Cardiac muscle cell (in vitro differentiated cells and primary cell): ENCODE data around the gene PHLDA1. TPM values are rescaled to one million over a fixed set of nuclear protein-coding genes. Genes with fewer than 3 reads are reported as not detected.
A peak's percentile ranks its signal among the peaks of the same experiment; 100 is the strongest.

Source experiments
- DNase-seq, 2 donors: peaks; one replicate each; pipeline versions ENCODE4 v3.0.0 to v3.0.0-alpha.2; 2010 to 2017; ENCODE audit warnings: low read depth in 1 of 2, low spot score in 1 of 2
- H3K27ac ChIP-seq: fragments of 200-600 bp; sonication (generic); 2 replicates; pipeline ENCODE4 v1.5.1; 2016
- H3K27me3 ChIP-seq: fragments of 200-600 bp; sonication (generic); 2 replicates; pipeline ENCODE4 v1.6.0; 2016; ENCODE audit warnings: control low read depth
- H3K36me3 ChIP-seq: fragments of 200-600 bp; sonication (generic); 2 replicates; pipeline ENCODE4 v1.5.1; 2016; ENCODE audit warnings: control low read depth
- H3K4me1 ChIP-seq: fragments of 200-600 bp; sonication (generic); 2 replicates; pipeline ENCODE4 v1.8.1; 2017; ENCODE audit warnings: low read depth, mild to moderate bottlenecking, mixed run types
- H3K4me3 ChIP-seq: fragments of 200-600 bp; sonication (generic); 2 replicates; pipeline ENCODE4 v1.5.1; 2016; ENCODE audit warnings: mild to moderate bottlenecking
- H3K9me3 ChIP-seq: fragments of 200-600 bp; sonication (generic); 2 replicates; pipeline ENCODE4 v1.5.1; 2017; ENCODE audit warnings: low read depth, mild to moderate bottlenecking, control low read depth
- polyA plus RNA-seq: library from polyadenylated mRNA; unstranded; fragments of >200 nt; fragmentation: Nextera tagmentation; extraction: Ambion mirVana; gene quantifications from 2 replicates; pipeline ENCODE4 v1.2.1, GENCODE V29; 2016
- total RNA-seq: library from RNA; depleted of rRNA; stranded (reverse); fragments of >200 nt; gene quantifications from 2 replicates; pipeline ENCODE4 v1.2.3, GENCODE V29; 2016
- TF ChIP-seq, protein P1 (sequence below): IDR thresholded peaks from 2 replicates; pipeline ENCODE4 v1.5.1; 2012; ENCODE audit warnings: low read depth, mild to moderate bottlenecking, low read length

PHLDA1 gene
- total RNA-seq (8.1 and 9.3 TPM in 2 replicates), polyA plus RNA-seq (5.8 TPM in 2 replicates)

DNA sequence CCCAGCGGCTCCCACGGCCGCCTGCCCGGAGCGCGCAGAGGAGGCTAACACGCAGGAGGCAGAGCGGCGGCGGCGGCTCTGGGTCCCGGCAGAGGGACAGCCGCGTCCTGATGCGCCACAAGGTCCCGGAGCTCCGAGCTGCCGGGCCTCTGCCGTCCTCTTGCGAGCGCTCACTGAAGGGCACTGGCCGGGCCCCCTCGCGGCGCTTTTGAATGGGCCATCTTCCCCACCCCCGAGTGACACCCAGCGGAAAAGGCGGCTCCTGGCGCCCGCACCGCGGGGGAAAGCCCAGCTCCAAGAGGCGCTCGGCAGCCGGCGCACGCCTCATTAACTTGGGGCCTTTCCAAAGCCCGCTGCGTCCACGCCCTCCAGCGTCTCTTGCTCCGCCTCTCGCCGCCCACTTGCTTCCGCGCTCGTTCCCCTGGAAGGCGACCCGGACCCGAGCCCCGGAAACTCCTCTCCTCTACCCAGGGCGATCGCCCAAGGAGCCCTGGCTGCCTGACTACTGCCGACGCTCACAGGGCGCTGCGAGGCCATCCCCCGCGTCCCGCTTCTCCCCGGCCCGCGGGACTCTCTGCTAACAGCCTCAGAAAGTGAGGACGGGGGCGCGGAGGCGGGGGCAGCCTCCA is at the start of gene PHLDA1:
Gene PHLDA1 (minus strand): TSS at position 363 of the 629 bp plus-strand sequence.
- no peaks in the 10 kb centered on the region for H3K27me3 ChIP-seq
- peak; percentile 95 to 99 for DNase-seq
- peak within 1 kb of the TSS; percentile 82 for H3K4me3 ChIP-seq
- no peaks in the 10 kb centered on the region for H3K9me3 ChIP-seq
- TF ChIP-seq, protein P1, sequence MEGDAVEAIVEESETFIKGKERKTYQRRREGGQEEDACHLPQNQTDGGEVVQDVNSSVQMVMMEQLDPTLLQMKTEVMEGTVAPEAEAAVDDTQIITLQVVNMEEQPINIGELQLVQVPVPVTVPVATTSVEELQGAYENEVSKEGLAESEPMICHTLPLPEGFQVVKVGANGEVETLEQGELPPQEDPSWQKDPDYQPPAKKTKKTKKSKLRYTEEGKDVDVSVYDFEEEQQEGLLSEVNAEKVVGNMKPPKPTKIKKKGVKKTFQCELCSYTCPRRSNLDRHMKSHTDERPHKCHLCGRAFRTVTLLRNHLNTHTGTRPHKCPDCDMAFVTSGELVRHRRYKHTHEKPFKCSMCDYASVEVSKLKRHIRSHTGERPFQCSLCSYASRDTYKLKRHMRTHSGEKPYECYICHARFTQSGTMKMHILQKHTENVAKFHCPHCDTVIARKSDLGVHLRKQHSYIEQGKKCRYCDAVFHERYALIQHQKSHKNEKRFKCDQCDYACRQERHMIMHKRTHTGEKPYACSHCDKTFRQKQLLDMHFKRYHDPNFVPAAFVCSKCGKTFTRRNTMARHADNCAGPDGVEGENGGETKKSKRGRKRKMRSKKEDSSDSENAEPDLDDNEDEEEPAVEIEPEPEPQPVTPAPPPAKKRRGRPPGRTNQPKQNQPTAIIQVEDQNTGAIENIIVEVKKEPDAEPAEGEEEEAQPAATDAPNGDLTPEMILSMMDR: peak; percentile 55
- no peaks in the 10 kb centered on the region for H3K36me3 ChIP-seq
- peak within 1 kb of the TSS; percentile 92 for H3K27ac ChIP-seq
- H3K4me1 ChIP-seq: peaks cover 34% of the 10 kb centered on the region

DNA sequence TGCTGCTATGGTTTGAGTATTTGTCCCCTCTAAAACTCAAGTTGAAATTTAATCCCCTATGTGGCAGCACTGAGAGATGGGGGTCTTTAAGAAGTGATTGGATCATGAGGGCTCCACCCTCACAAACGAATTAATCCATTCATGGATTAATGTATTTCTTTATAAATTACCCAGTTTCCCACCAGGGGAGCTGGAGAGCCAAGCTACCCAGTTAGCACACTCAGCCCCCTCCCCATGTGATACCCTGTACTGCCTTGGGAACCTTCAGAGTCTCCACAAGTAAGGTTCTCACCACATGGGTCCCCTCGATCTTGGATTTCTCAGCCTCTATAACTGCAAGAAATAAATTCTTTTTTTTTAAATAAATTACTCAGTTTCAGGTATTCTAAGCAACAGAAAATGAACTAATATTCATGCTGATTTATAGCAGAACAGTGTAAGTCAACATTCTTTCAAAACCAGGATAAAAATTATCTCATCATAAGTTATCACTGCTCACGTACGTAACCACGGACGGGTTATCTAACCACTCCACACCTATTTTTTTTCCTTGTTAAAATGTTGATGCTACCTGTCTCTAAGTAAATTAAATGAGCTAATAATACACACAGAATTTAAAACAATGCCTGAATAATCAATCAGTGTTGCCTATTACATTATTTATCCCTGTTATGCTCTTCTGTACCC is 49.3 kb upstream of the PHLDA1 start:
- no peak overlapping the region for H3K4me3 ChIP-seq
- DNase-seq: peak in 1 of 2 donors; percentile 30

DNA sequence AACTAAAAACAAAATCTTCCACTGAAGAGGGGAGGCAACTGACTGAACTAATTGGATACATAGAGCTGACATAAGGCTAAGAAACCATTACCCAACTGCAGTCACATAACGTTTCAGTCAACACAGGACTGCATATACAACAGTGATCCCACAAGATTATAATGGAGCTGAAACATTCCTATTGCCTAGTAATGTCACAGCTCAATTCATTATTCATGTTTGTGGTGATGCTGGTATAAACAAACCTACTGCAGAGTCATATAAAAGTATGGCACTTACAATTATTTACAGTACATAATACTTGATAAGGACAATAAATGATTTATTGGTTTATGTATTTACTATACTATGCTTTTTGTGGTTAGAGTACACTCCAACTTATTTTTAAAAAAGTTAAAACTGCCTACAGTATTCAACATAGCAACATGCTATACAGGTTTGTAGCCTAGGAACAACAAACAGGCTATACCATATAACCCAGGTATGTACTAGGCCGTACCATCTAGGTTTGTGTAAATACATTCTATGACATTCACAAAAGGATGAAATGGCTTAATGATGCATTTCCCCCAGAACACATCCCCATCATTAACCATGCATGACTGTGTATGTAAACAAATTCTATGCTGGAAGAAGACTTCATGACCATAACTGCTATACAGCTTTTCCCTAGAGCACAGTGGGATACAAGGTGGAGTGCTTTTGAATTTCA is 48.6 kb upstream of the PHLDA1 start:
- TF ChIP-seq, protein P1: no peak
- H3K9me3 ChIP-seq: no peaks in the 10 kb centered on the region
- H3K4me3 ChIP-seq: no peak overlapping the region
- H3K4me1 ChIP-seq: peaks cover 29% of the 10 kb centered on the region
- no peaks in the 10 kb centered on the region for H3K36me3 ChIP-seq
- DNase-seq: no peak
- no peaks in the 10 kb centered on the region for H3K27me3 ChIP-seq
- H3K27ac ChIP-seq: peak overlapping the region; percentile 44

More for the DNA sequence above, 49.3 kb upstream of the PHLDA1 start:
- TF ChIP-seq, protein P1: no peak
- no peaks in the 10 kb centered on the region for H3K27me3 ChIP-seq
- H3K36me3 ChIP-seq: no peaks in the 10 kb centered on the region
- no peaks in the 10 kb centered on the region for H3K9me3 ChIP-seq
- peaks cover 28% of the 10 kb centered on the region for H3K4me1 ChIP-seq
- H3K27ac ChIP-seq: peak overlapping the region; percentile 44

DNA sequence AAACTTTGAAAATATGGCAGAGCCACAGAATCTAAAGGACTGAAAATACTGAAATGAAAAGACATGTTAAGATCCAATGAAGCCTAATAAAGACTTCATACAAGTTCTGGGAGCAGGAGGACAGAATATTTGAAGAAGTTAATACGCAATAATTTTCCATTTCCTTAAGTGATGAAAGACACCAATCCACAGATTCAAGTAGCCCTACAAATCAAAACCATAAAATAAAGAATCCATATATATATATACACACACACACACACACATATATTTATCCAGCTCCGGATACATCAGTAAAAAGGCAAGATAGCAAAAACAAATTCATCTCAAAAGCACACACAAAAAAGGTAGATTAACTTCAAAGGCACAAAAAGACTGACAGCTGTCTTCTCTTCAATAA is 47.2 kb upstream of the PHLDA1 start:
- Histone ChIP-seq H3K36me3 (no peaks in the 10 kb centered on the region), H3K4me1 (peaks cover 44% of the 10 kb centered on the region), H3K27me3 (no peaks in the 10 kb centered on the region), H3K4me3 (no peak overlapping the region), H3K9me3 (no peaks in the 10 kb centered on the region), H3K27ac (no peak overlapping the region)
- no peak for DNase-seq
- TF ChIP-seq, protein P1: no peak

DNA sequence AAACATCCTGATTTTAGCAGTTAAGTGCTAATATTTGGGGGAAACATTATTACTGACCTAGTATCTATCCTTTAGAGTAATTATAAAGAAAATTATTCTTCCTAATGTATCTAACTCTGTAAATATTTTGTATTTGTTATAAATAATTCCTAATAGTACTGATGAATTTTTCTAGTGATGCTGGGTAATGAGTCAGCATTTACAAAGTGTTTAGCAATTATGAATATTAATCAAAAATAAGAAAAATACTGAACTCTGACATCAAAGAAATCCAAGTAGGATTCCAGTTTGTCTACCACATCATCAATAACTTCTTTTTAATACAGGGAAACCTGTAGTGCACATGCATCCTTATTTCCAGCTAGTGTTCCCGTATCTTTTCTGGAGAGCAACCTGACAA is 43.9 kb upstream of the PHLDA1 start:
- TF ChIP-seq, protein P1: no peak
- no peaks in the 10 kb centered on the region for H3K9me3 ChIP-seq
- peak overlapping the region; percentile 78 for H3K27ac ChIP-seq
- no peaks in the 10 kb centered on the region for H3K36me3 ChIP-seq
- H3K27me3 ChIP-seq: no peaks in the 10 kb centered on the region
- DNase-seq: no peak
- H3K4me1 ChIP-seq: peaks cover 48% of the 10 kb centered on the region
- no peak overlapping the region for H3K4me3 ChIP-seq
